Sigmoid colon (tissue), 4 donors: Measurements from ENCODE around the gene USH2A.

Source experiments
- EP300 ChIP-seq, 4 donors: sonication (generic); formaldehyde crosslinking; IDR thresholded peaks; one replicate each; pipeline ENCODE4 v1.6.1; 2017; ENCODE audit warnings: antibody characterized with exemption in 4 of 4
- POLR2A ChIP-seq, 2 donors: fragments of 450-650 bp; IDR thresholded peaks; one replicate each; pipeline ENCODE4 v1.6.1; 2016; ENCODE audit warnings: antibody characterized with exemption in 2 of 2, mild to moderate bottlenecking in 2 of 2, moderate library complexity in 2 of 2
- POLR2AphosphoS5 ChIP-seq, 4 donors: sonication (generic); formaldehyde crosslinking; IDR thresholded peaks; one replicate each; pipeline ENCODE4 v1.6.1; 2017; ENCODE audit warnings: antibody characterized with exemption in 4 of 4
- TF ChIP-seq, protein P1 (sequence below), 4 experiments: fragments of 450-650 bp in 3 of 4; fragments of 200-600 bp in 1 of 4; IDR thresholded peaks; one replicate each; pipeline ENCODE4 v1.5.1; 2016 to 2019; ENCODE audit warnings: antibody characterized with exemption in 4 of 4, mild to moderate bottlenecking in 3 of 4, moderate library complexity in 2 of 4

DNA sequence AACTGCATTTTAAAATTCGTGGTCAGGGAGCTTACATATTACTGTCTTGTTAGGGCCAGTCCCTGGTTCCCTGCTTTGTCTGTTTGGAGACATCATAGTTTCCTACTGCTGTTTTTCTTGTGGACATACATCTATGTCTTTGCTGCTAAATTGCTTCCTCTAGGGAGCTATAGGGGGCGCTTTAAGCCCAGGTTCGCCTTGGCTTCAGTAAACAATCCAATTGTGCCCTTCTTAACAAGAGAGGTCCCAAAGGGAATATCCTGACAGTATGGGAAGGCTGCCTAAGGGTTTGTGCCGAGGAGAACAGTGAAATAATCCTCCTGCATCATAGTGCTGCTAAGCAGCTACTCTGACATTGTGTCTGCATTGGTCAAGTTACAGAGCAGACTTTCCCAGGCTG lies 112.5 kb downstream of the USH2A start:
- TF ChIP-seq, protein P1, sequence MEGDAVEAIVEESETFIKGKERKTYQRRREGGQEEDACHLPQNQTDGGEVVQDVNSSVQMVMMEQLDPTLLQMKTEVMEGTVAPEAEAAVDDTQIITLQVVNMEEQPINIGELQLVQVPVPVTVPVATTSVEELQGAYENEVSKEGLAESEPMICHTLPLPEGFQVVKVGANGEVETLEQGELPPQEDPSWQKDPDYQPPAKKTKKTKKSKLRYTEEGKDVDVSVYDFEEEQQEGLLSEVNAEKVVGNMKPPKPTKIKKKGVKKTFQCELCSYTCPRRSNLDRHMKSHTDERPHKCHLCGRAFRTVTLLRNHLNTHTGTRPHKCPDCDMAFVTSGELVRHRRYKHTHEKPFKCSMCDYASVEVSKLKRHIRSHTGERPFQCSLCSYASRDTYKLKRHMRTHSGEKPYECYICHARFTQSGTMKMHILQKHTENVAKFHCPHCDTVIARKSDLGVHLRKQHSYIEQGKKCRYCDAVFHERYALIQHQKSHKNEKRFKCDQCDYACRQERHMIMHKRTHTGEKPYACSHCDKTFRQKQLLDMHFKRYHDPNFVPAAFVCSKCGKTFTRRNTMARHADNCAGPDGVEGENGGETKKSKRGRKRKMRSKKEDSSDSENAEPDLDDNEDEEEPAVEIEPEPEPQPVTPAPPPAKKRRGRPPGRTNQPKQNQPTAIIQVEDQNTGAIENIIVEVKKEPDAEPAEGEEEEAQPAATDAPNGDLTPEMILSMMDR (IDR thresholded peaks at IDR 0.05): no peak
- TF ChIP-seq POLR2A (IDR thresholded peaks at IDR 0.05) (no peak), POLR2AphosphoS5 (IDR thresholded peaks at IDR 0.05) (no peak), EP300 (IDR thresholded peaks at IDR 0.05) (no peak)
